HCT116 (cell line): Measurements from ENCODE around the gene NFKBIL1. TPM values are rescaled to one million over a fixed set of nuclear protein-coding genes. Genes with fewer than 3 reads are reported as not detected.

Source experiments
- ATAC-seq: fragments of 200-7000 bp; cut with Tn5 transposase; 2 replicates; pipeline ENCODE4 v1.9.1; 2020; ENCODE audit warnings: mild to moderate bottlenecking, moderate library complexity
- BruUV-seq: library from RNA; stranded (reverse); fragments of 400-500 nt; replicated peaks from 2 replicates; lab custom pipeline; 2021; lab: Mats Ljungman, UMichigan
- CTCF ChIA-PET: fragments of 300-600 bp; sonication (Branson Sonifier 250); formaldehyde crosslinking; loops from one replicate; lab custom pipeline; 2021; ENCODE audit warnings: antibody characterized with exemption; lab: Charles Lee
- POLR2A ChIA-PET: fragments of 300-600, 350-600 bp; sonication (Branson Sonifier 250); formaldehyde crosslinking; loops from one replicate; lab custom pipeline; 2021; ENCODE audit warnings: antibody characterized with exemption; lab: Charles Lee
- RAD21 ChIA-PET, 2 experiments: fragments of 300-600 bp; sonication (Branson Sonifier 250); formaldehyde crosslinking; loops; one replicate each; lab custom pipeline; 2023; ENCODE audit warnings: low total read pairs in 2 of 2; ENCODE audit not compliant: uncharacterized antibody in 2 of 2, unreplicated experiment in 2 of 2, low non-redundant PET in 1 of 2; lab: Charles Lee
- DNase-seq: peaks from one replicate; pipeline ENCODE4 v3.0.0-alpha.2; 2010; ENCODE audit warnings: low read depth, low spot score
- H2AFZ ChIP-seq: fragments of 200-600 bp; shearing (Covaris generic), sonication (generic); 2 replicates; pipeline ENCODE4 v1.6.1; 2017; ENCODE audit warnings: low read depth, mixed run types, mixed read lengths, antibody characterized with exemption, low read length; ENCODE audit not compliant: poor library complexity, severe bottlenecking
- H3K27ac ChIP-seq: 2 replicates; pipeline ENCODE4 v1.5.1; 2012; ENCODE audit warnings: low read depth, low read length
- H3K27me3 ChIP-seq: fragments of 200-600 bp; sonication (generic); 2 replicates; pipeline ENCODE4 v1.6.1; 2016; ENCODE audit warnings: mixed run types, low read length, mixed read lengths; ENCODE audit not compliant: insufficient read depth
- H3K36me3 ChIP-seq, 2 experiments: fragments of 200-500 bp in 1 of 2; fragments of 200-600 bp in 1 of 2; sonication (Bioruptor generic) in 1 of 2; sonication (generic) in 1 of 2; 2 replicates each; pipeline versions ENCODE4 v1.5.1 to v1.6.1; 2014 to 2016; ENCODE audit warnings: low read length in 2 of 2, inconsistent platforms in 1 of 2, mixed read lengths in 1 of 2, mixed run types in 1 of 2; ENCODE audit not compliant: insufficient read depth in 2 of 2, control insufficient read depth in 1 of 2
- H3K4me1 ChIP-seq, 2 experiments: fragments of 200-600 bp in 1 of 2; sonication (generic) in 1 of 2; 2 replicates each; pipeline versions ENCODE4 v1.5.1 to v1.6.1; 2012 to 2017; ENCODE audit warnings: low read length in 2 of 2, inconsistent platforms in 1 of 2, mild to moderate bottlenecking in 1 of 2, mixed read lengths in 1 of 2, mixed run types in 1 of 2, moderate library complexity in 1 of 2; ENCODE audit not compliant: insufficient read depth in 2 of 2, control insufficient read depth in 1 of 2
- H3K4me2 ChIP-seq: fragments of 200-600 bp; sonication (generic); 2 replicates; pipeline ENCODE4 v1.6.1; 2017; ENCODE audit warnings: mixed run types, low read length, mixed read lengths
- H3K4me3 ChIP-seq, 2 experiments: fragments of 200-600 bp in 1 of 2; sonication (generic) in 1 of 2; replicated peaks in 1 of 2; 2 replicates each; pipeline ENCODE4 v1.5.1; 2011 to 2016; ENCODE audit warnings: low read length in 2 of 2, control low read depth in 1 of 2, low read depth in 1 of 2, mild to moderate bottlenecking in 1 of 2, mixed read lengths in 1 of 2, mixed run types in 1 of 2
- H3K79me2 ChIP-seq: fragments of 200-600 bp; sonication (generic); 2 replicates; pipeline ENCODE4 v1.6.1; 2017; ENCODE audit warnings: mild to moderate bottlenecking, mixed run types, low read length, moderate library complexity, mixed read lengths; ENCODE audit not compliant: insufficient read depth
- H3K9ac ChIP-seq: fragments of 200-600 bp; sonication (generic); 2 replicates; pipeline ENCODE4 v1.6.1; 2016; ENCODE audit warnings: low read length, mixed read lengths
- H3K9me2 ChIP-seq: fragments of 200-600 bp; sonication (generic), shearing (Covaris generic); 2 replicates; pipeline ENCODE4 v1.6.1; 2017; ENCODE audit warnings: mixed run types, mild to moderate bottlenecking, moderate library complexity; ENCODE audit not compliant: insufficient read depth
- H3K9me3 ChIP-seq, 2 experiments: fragments of 200-500 bp in 1 of 2; fragments of 200-600 bp in 1 of 2; sonication (Bioruptor generic) in 1 of 2; sonication (generic) in 1 of 2; 2 replicates each; pipeline ENCODE4 v1.6.1; 2014 to 2017; ENCODE audit warnings: low read length in 2 of 2, mixed read lengths in 2 of 2, inconsistent platforms in 1 of 2, low read depth in 1 of 2, mild to moderate bottlenecking in 1 of 2, mixed run types in 1 of 2, moderate library complexity in 1 of 2; ENCODE audit not compliant: control insufficient read depth in 1 of 2, insufficient read depth in 1 of 2
- H4K20me1 ChIP-seq: fragments of 200-600 bp; sonication (generic), shearing (Covaris generic); 2 replicates; pipeline ENCODE4 v1.6.1; 2017; ENCODE audit warnings: mixed run types, mild to moderate bottlenecking, moderate library complexity; ENCODE audit not compliant: insufficient read depth
- CTCF ChIP-seq, 3 experiments: fragments of 200-600 bp in 1 of 3; sonication (generic) in 1 of 3; IDR thresholded peaks in 2 of 3; conservative IDR thresholded peaks in 1 of 3; 2 replicates each; pipeline ENCODE4 v1.5.1; 2012 to 2017; ENCODE audit warnings: low read depth in 2 of 3, low read length in 2 of 3, antibody characterized with exemption in 1 of 3, borderline replicate concordance in 1 of 3, control low read depth in 1 of 3, mild to moderate bottlenecking in 1 of 3, mixed read lengths in 1 of 3, mixed run types in 1 of 3, moderate library complexity in 1 of 3; ENCODE audit not compliant: insufficient read depth in 1 of 3
- EZH2 ChIP-seq: fragments of 200-600 bp; sonication (generic); IDR thresholded peaks from 2 replicates; pipeline ENCODE4 v1.6.1; 2017; ENCODE audit warnings: antibody characterized with exemption, mixed run types
- FOSL1 ChIP-seq: IDR thresholded peaks from 2 replicates; pipeline ENCODE4 v1.6.1; 2012; ENCODE audit warnings: low read depth
- JUND ChIP-seq: IDR thresholded peaks from 2 replicates; pipeline ENCODE4 v1.6.1; 2012
- SP1 ChIP-seq: IDR thresholded peaks from 2 replicates; pipeline ENCODE4 v1.6.1; 2012; ENCODE audit warnings: low read depth
- TCF7L2 ChIP-seq: IDR thresholded peaks from 2 replicates; pipeline ENCODE4 v1.7.0; 2011; ENCODE audit warnings: borderline replicate concordance, inconsistent platforms; ENCODE audit not compliant: insufficient read depth, insufficient read length; ENCODE audit errors: extremely low read depth
- YY1 ChIP-seq: IDR thresholded peaks from 2 replicates; pipeline ENCODE4 v1.6.1; 2011; ENCODE audit warnings: low read length, low read depth, moderate library complexity, mild to moderate bottlenecking; ENCODE audit not compliant: insufficient replicate concordance; ENCODE audit errors: extremely low read depth
- ZFX ChIP-seq: fragments of 450-650 bp; IDR thresholded peaks from 2 replicates; pipeline ENCODE4 v1.6.1; 2017
- ZNF274 ChIP-seq: fragments of 200-500 bp; sonication (Bioruptor generic); IDR thresholded peaks from 2 replicates; pipeline ENCODE4 v1.6.1; 2014; ENCODE audit warnings: mild to moderate bottlenecking, low read depth, low read length, inconsistent platforms
- intact Hi-C: fragments of 100-400 bp; cut with micrococcal nuclease; formaldehyde crosslinking; loops from 2 replicates; pipeline ENCODE4 v1.10.0; 2022
- total RNA-seq: library from RNA; stranded (reverse); gene quantifications from one replicate; pipeline ENCODE4 v1.2.1, GENCODE V29; 2021; ENCODE audit not compliant: unreplicated experiment

Gene NFKBIL1
- total RNA-seq, 1 experiment from 2014 or later, result 26.6 TPM

- H4K20me1 ChIP-seq, result no peaks in the 10 kb centered on the region
- no peak overlapping the region for H3K9ac ChIP-seq
- no TSS peak for BruUV-seq
- ATAC-seq, result no peak
- no peaks in the 10 kb centered on the region for H3K9me2 ChIP-seq
- ChIA-PET CTCF (interaction anchor here (7.8 kb wide), 1 partner anchor 11 kb away, joined by 70 read pairs; no protein-coding TSS in a partner anchor), POLR2A (no interaction called here), RAD21 (no interaction called here)
- H3K9me3 ChIP-seq, result no peaks in the 10 kb centered on the region
- peaks cover under 1 to 3% of the 10 kb centered on the region in 2 experiments; a peak in 2 of 4 replicates for H3K4me1 ChIP-seq
- H3K36me3 ChIP-seq, result no peaks in the 10 kb centered on the region
- intact Hi-C loops, result no loop called here
- no peak overlapping the region for H3K27ac ChIP-seq
- no peaks in the 10 kb centered on the region for H3K79me2 ChIP-seq
- no peak overlapping the region for H3K4me2 ChIP-seq
- DNase-seq, result no peak
- TF ChIP-seq ZFX (no peak), FOSL1 (no peak), ZNF274 (no peak), EZH2 (no peak), SP1 (no peak), YY1 (no peak), CTCF (IDR thresholded peaks at IDR 0.05 in 2 of 3, conservative IDR thresholded peaks at IDR 0.05 in 1 of 3; ENCODE audit: borderline replicate concordance in 1 of 3, insufficient read depth in 1 of 3, low read depth in 2 of 3, low read length in 2 of 3) (no peak), JUND (no peak), TCF7L2 (no peak)
- H3K4me3 ChIP-seq, result no peak overlapping the region
- H3K27me3 ChIP-seq, result no peaks in the 10 kb centered on the region
- no peak overlapping the region for H2AFZ ChIP-seq
These were observed 39.3 kb downstream of the NFKBIL1 start for GRCh38 chr6:31586599-31587281.
